ENCODE results near the gene CUEDC2.

Gene CUEDC2

DNA sequence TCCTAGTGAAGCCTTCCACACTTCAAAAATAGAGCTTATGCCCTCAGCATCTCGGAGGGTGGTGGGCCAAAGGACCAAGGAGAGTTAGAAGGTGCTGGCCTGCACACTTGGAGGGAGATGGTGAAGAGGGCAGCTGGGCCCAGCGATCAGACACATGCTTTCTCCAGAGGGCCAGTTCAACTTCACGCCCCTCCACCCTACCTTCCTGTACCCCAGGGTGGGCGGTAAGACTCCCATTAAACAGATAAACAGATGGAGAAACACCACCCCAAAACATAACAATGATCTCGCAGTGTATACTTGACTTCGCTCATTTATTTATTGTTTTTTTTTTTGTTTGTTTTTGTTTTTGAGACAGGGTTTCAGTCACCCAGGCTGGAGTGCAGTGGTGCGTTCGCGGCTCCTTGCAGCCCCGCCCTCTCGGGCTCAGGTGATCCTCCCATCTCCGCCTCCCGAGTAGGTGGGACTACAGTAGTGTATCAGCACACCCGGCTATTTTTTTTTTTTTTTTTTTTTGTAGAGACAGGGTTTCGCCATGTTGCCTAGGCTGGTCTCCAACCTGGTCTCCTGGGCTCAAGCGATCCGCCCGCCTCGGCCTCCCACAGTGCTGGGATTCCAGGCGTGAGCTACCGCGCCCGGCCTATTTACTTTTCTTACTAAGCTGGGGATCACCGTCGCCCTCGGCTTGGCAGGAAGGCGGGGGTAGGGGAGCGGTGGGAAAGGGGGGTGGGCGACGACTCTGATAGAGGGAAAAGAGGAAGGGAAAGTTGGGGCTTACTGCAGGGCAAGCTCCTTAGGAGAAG, 17.1 kb upstream of the CUEDC2 start (continued):
- TF ChIP-seq, protein P1, sequence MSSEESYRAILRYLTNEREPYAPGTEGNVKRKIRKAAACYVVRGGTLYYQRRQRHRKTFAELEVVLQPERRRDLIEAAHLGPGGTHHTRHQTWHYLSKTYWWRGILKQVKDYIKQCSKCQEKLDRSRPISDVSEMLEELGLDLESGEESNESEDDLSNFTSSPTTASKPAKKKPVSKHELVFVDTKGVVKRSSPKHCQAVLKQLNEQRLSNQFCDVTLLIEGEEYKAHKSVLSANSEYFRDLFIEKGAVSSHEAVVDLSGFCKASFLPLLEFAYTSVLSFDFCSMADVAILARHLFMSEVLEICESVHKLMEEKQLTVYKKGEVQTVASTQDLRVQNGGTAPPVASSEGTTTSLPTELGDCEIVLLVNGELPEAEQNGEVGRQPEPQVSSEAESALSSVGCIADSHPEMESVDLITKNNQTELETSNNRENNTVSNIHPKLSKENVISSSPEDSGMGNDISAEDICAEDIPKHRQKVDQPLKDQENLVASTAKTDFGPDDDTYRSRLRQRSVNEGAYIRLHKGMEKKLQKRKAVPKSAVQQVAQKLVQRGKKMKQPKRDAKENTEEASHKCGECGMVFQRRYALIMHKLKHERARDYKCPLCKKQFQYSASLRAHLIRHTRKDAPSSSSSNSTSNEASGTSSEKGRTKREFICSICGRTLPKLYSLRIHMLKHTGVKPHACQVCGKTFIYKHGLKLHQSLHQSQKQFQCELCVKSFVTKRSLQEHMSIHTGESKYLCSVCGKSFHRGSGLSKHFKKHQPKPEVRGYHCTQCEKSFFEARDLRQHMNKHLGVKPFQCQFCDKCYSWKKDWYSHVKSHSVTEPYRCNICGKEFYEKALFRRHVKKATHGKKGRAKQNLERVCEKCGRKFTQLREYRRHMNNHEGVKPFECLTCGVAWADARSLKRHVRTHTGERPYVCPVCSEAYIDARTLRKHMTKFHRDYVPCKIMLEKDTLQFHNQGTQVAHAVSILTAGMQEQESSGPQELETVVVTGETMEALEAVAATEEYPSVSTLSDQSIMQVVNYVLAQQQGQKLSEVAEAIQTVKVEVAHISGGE (tag by site-specific recombination; conservative IDR thresholded peaks at IDR 0.05; ENCODE audit: low read depth): no peak
- TF ChIP-seq, protein P2, sequence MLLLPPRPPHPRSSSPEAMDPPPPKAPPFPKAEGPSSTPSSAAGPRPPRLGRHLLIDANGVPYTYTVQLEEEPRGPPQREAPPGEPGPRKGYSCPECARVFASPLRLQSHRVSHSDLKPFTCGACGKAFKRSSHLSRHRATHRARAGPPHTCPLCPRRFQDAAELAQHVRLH (tag by site-specific recombination; IDR thresholded peaks at IDR 0.05): no peak
- TF ChIP-seq ZNF629 (tag by site-specific recombination; IDR thresholded peaks at IDR 0.05) (no peak), ZNF626 (tag by site-specific recombination; IDR thresholded peaks at IDR 0.05) (no peak), ZNF223 (tag by site-specific recombination; IDR thresholded peaks at IDR 0.05) (no peak), ZNF394 (tag by site-specific recombination; IDR thresholded peaks at IDR 0.05; ENCODE audit: borderline replicate concordance) (no peak), WT1 (tag by site-specific recombination; IDR thresholded peaks at IDR 0.05) (peak; percentile 10; the same call in 1 of the 2 replicates), ZEB2 (tag by site-specific recombination; IDR thresholded peaks at IDR 0.05) (no peak), GLIS1 (tag by site-specific recombination; IDR thresholded peaks at IDR 0.05) (peak; percentile 82), ZNF302 (tag by site-specific recombination; IDR thresholded peaks at IDR 0.05; ENCODE audit: low read depth) (no peak), SALL2 (tag by site-specific recombination; IDR thresholded peaks at IDR 0.05; ENCODE audit: borderline replicate concordance) (no peak), SCRT2 (tag by site-specific recombination; IDR thresholded peaks at IDR 0.05) (no peak), ZNF830 (tag by site-specific recombination; IDR thresholded peaks at IDR 0.05; ENCODE audit: low read depth) (no peak), ZNF311 (tag by site-specific recombination; IDR thresholded peaks at IDR 0.05; ENCODE audit: borderline replicate concordance) (no peak), ZNF121 (tag by site-specific recombination; IDR thresholded peaks at IDR 0.05) (no peak), ZXDB (tag by site-specific recombination; IDR thresholded peaks at IDR 0.05) (no peak; the same call in 1 of the 2 replicates), ZNF544 (tag by site-specific recombination; IDR thresholded peaks at IDR 0.05) (no peak), ZNF10 (tag by site-specific recombination; IDR thresholded peaks at IDR 0.05) (no peak)
- TF ChIP-seq, protein P3, sequence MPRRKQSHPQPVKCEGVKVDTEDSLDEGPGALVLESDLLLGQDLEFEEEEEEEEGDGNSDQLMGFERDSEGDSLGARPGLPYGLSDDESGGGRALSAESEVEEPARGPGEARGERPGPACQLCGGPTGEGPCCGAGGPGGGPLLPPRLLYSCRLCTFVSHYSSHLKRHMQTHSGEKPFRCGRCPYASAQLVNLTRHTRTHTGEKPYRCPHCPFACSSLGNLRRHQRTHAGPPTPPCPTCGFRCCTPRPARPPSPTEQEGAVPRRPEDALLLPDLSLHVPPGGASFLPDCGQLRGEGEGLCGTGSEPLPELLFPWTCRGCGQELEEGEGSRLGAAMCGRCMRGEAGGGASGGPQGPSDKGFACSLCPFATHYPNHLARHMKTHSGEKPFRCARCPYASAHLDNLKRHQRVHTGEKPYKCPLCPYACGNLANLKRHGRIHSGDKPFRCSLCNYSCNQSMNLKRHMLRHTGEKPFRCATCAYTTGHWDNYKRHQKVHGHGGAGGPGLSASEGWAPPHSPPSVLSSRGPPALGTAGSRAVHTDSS (tag by site-specific recombination; IDR thresholded peaks at IDR 0.05): no peak
- TF ChIP-seq, protein P4, sequence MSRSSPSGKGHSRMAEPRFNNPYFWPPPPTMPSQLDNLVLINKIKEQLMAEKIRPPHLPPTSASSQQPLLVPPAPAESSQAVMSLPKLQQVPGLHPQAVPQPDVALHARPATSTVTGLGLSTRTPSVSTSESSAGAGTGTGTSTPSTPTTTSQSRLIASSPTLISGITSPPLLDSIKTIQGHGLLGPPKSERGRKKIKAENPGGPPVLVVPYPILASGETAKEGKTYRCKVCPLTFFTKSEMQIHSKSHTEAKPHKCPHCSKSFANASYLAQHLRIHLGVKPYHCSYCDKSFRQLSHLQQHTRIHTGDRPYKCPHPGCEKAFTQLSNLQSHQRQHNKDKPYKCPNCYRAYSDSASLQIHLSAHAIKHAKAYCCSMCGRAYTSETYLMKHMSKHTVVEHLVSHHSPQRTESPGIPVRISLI (tag by site-specific recombination; IDR thresholded peaks at IDR 0.05): peak; percentile 96
- TF ChIP-seq, protein P5, sequence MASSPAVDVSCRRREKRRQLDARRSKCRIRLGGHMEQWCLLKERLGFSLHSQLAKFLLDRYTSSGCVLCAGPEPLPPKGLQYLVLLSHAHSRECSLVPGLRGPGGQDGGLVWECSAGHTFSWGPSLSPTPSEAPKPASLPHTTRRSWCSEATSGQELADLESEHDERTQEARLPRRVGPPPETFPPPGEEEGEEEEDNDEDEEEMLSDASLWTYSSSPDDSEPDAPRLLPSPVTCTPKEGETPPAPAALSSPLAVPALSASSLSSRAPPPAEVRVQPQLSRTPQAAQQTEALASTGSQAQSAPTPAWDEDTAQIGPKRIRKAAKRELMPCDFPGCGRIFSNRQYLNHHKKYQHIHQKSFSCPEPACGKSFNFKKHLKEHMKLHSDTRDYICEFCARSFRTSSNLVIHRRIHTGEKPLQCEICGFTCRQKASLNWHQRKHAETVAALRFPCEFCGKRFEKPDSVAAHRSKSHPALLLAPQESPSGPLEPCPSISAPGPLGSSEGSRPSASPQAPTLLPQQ (tag by site-specific recombination; IDR thresholded peaks at IDR 0.05): 0 out of 2 replicates have a peak, but pooled peaks have one; percentile 17
- TF ChIP-seq, protein P6, sequence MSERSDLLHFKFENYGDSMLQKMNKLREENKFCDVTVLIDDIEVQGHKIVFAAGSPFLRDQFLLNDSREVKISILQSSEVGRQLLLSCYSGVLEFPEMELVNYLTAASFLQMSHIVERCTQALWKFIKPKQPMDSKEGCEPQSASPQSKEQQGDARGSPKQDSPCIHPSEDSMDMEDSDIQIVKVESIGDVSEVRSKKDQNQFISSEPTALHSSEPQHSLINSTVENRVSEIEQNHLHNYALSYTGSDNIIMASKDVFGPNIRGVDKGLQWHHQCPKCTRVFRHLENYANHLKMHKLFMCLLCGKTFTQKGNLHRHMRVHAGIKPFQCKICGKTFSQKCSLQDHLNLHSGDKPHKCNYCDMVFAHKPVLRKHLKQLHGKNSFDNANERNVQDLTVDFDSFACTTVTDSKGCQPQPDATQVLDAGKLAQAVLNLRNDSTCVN (tag by site-specific recombination; optimal IDR thresholded peaks at IDR 0.05): no peak
- TF ChIP-seq, protein P7, sequence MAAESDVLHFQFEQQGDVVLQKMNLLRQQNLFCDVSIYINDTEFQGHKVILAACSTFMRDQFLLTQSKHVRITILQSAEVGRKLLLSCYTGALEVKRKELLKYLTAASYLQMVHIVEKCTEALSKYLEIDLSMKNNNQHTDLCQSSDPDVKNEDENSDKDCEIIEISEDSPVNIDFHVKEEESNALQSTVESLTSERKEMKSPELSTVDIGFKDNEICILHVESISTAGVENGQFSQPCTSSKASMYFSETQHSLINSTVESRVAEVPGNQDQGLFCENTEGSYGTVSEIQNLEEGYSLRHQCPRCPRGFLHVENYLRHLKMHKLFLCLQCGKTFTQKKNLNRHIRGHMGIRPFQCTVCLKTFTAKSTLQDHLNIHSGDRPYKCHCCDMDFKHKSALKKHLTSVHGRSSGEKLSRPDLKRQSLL (tag by site-specific recombination; IDR thresholded peaks at IDR 0.05): no peak
- TF ChIP-seq, protein P8, sequence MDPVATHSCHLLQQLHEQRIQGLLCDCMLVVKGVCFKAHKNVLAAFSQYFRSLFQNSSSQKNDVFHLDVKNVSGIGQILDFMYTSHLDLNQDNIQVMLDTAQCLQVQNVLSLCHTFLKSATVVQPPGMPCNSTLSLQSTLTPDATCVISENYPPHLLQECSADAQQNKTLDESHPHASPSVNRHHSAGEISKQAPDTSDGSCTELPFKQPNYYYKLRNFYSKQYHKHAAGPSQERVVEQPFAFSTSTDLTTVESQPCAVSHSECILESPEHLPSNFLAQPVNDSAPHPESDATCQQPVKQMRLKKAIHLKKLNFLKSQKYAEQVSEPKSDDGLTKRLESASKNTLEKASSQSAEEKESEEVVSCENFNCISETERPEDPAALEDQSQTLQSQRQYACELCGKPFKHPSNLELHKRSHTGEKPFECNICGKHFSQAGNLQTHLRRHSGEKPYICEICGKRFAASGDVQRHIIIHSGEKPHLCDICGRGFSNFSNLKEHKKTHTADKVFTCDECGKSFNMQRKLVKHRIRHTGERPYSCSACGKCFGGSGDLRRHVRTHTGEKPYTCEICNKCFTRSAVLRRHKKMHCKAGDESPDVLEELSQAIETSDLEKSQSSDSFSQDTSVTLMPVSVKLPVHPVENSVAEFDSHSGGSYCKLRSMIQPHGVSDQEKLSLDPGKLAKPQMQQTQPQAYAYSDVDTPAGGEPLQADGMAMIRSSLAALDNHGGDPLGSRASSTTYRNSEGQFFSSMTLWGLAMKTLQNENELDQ (tag by site-specific recombination; IDR thresholded peaks at IDR 0.05; ENCODE audit: low read depth): no peak
